Trophoblast cell (in vitro differentiated cells and primary cell): ENCODE data around the gene CASZ1.

Experiments used
- DNase-seq, 2 donors: peaks; one replicate each; pipeline ENCODE4 v3.0.0-alpha.2; 2016
- H2AFZ ChIP-seq: 2 replicates; pipeline ENCODE4 v1.6.1; 2013; ENCODE audit warnings: low read length, moderate library complexity, mild to moderate bottlenecking; ENCODE audit not compliant: insufficient read depth, poor library complexity
- H2AK5ac ChIP-seq: 2 replicates; pipeline ENCODE4 v1.6.1; 2013; ENCODE audit warnings: mild to moderate bottlenecking, low read length
- H2BK120ac ChIP-seq: 2 replicates; pipeline ENCODE4 v1.6.1; 2013; ENCODE audit warnings: low read length, mild to moderate bottlenecking, moderate library complexity; ENCODE audit not compliant: insufficient read depth, poor library complexity
- H2BK12ac ChIP-seq: 2 replicates; pipeline ENCODE4 v1.6.1; 2013; ENCODE audit warnings: mild to moderate bottlenecking, low read length, moderate library complexity
- H2BK5ac ChIP-seq: 2 replicates; pipeline ENCODE4 v1.6.1; 2013; ENCODE audit warnings: low read length, low read depth, moderate library complexity, mild to moderate bottlenecking; ENCODE audit not compliant: poor library complexity
- H3K14ac ChIP-seq: 2 replicates; pipeline ENCODE4 v1.6.1; 2013; ENCODE audit warnings: mild to moderate bottlenecking, low read length
- H3K18ac ChIP-seq: 2 replicates; pipeline ENCODE4 v1.6.1; 2013; ENCODE audit warnings: mild to moderate bottlenecking, low read length
- H3K23ac ChIP-seq: 2 replicates; pipeline ENCODE4 v1.6.1; 2013; ENCODE audit warnings: low read length
- H3K27ac ChIP-seq: 2 replicates; pipeline ENCODE4 v1.5.1; 2013; ENCODE audit warnings: low read depth, mild to moderate bottlenecking, inconsistent platforms, low read length, moderate library complexity
- H3K27me3 ChIP-seq: 2 replicates; pipeline ENCODE4 v1.6.1; 2013; ENCODE audit warnings: inconsistent platforms, mild to moderate bottlenecking, low read length, moderate library complexity; ENCODE audit not compliant: insufficient read depth
- H3K36me3 ChIP-seq, 2 experiments: 1 replicate in 1 of 2; 2 replicates in 1 of 2; pipeline ENCODE4 v1.6.1; 2013; ENCODE audit warnings: low read length in 2 of 2, mild to moderate bottlenecking in 2 of 2, moderate library complexity in 1 of 2; ENCODE audit not compliant: insufficient read depth in 2 of 2, control insufficient read depth in 1 of 2
- H3K4ac ChIP-seq: 2 replicates; pipeline ENCODE4 v1.6.1; 2013; ENCODE audit warnings: low read depth, mild to moderate bottlenecking, low read length, moderate library complexity
- H3K4me1 ChIP-seq, 2 experiments: 1 replicate in 1 of 2; 2 replicates in 1 of 2; pipeline ENCODE4 v1.6.1; 2013; ENCODE audit warnings: low read length in 2 of 2, mild to moderate bottlenecking in 2 of 2, moderate library complexity in 1 of 2; ENCODE audit not compliant: insufficient read depth in 2 of 2, control insufficient read depth in 1 of 2
- H3K4me2 ChIP-seq: 2 replicates; pipeline ENCODE4 v1.6.1; 2013; ENCODE audit warnings: inconsistent platforms, mild to moderate bottlenecking, low read length, moderate library complexity
- H3K4me3 ChIP-seq: 2 replicates; pipeline ENCODE4 v1.5.1; 2013; ENCODE audit warnings: mild to moderate bottlenecking, low read depth, low read length, inconsistent platforms
- H3K79me1 ChIP-seq: one replicate; pipeline ENCODE4 v1.6.1; 2013; ENCODE audit warnings: low read length
- H3K79me2 ChIP-seq: 2 replicates; pipeline ENCODE4 v1.6.1; 2013; ENCODE audit warnings: low read length, mild to moderate bottlenecking; ENCODE audit not compliant: control insufficient read depth, insufficient read depth, poor library complexity
- H3K9ac ChIP-seq: 2 replicates; pipeline ENCODE4 v1.6.1; 2013; ENCODE audit warnings: mild to moderate bottlenecking, low read length
- H3K9me3 ChIP-seq: 2 replicates; pipeline ENCODE4 v1.6.1; 2013; ENCODE audit warnings: low read depth, mild to moderate bottlenecking, control low read depth, inconsistent platforms, low read length; ENCODE audit not compliant: insufficient read depth
- H4K12ac ChIP-seq: 2 replicates; pipeline ENCODE4 v1.6.1; 2013; ENCODE audit warnings: low read depth, mild to moderate bottlenecking, low read length, moderate library complexity
- H4K8ac ChIP-seq: 2 replicates; pipeline ENCODE4 v1.6.1; 2013; ENCODE audit warnings: low read depth, mild to moderate bottlenecking, low read length, moderate library complexity
- H4K91ac ChIP-seq: one replicate; pipeline ENCODE4 v1.6.1; 2013; ENCODE audit warnings: low read depth, mild to moderate bottlenecking, low read length, moderate library complexity
- WGBS: extraction: QIAGEN DNeasy Blood & Tissue Kit; methylation state at CpG from one replicate; pipeline ENCODE4 v1.1.7; 2013; ENCODE audit warnings: missing lambda C conversion rate; ENCODE audit not compliant: insufficient read length, insufficient coverage; ENCODE audit errors: extremely low coverage; 5-methylcytosine and 5-hydroxymethylcytosine counted together

Gene CASZ1

GRCh38 chr1:10753299-10753698, 43.1 kb downstream of the CASZ1 start:
- Histone ChIP-seq H3K27ac (no peak overlapping the region), H2BK120ac (no peak overlapping the region), H4K91ac (no peak overlapping the region), H2AFZ (no peak overlapping the region), H3K27me3 (no peaks in the 10 kb centered on the region), H2BK5ac (no peak overlapping the region), H3K79me2 (no peaks in the 10 kb centered on the region), H3K9ac (no peak overlapping the region), H3K9me3 (no peaks in the 10 kb centered on the region), H4K8ac (no peak overlapping the region), H3K18ac (no peak overlapping the region), H3K4ac (no peak overlapping the region), H3K36me3 (peaks cover 0 to 2% of the 10 kb centered on the region in 2 experiments), H3K4me3 (no peak overlapping the region), H3K4me2 (no peak overlapping the region), H3K79me1 (no peaks in the 10 kb centered on the region), H3K4me1 (no peaks in the 10 kb centered on the region), H2BK12ac (no peak overlapping the region), H2AK5ac (no peak overlapping the region), H3K14ac (no peak overlapping the region), H3K23ac (no peak overlapping the region), H4K12ac (no peak overlapping the region)
- DNase-seq = no peak
- WGBS = no CpG with 5 or more reads among the region's 11 CpGs

- Histone ChIP-seq H3K27me3 (no peaks in the 10 kb centered on the region), H4K8ac (no peak overlapping the region), H3K4me1 (no peaks in the 10 kb centered on the region), H3K79me1 (no peaks in the 10 kb centered on the region), H2BK12ac (no peak overlapping the region), H4K91ac (no peak overlapping the region), H2BK120ac (no peak overlapping the region), H2BK5ac (no peak overlapping the region), H3K18ac (no peak overlapping the region), H3K14ac (no peak overlapping the region), H3K4me3 (no peak overlapping the region), H3K36me3 (peaks cover 0 to 2% of the 10 kb centered on the region in 2 experiments), H4K12ac (no peak overlapping the region), H3K9ac (no peak overlapping the region), H3K79me2 (no peaks in the 10 kb centered on the region), H3K9me3 (no peaks in the 10 kb centered on the region), H3K23ac (no peak overlapping the region), H2AFZ (no peak overlapping the region), H3K4ac (no peak overlapping the region), H2AK5ac (no peak overlapping the region), H3K27ac (no peak overlapping the region), H3K4me2 (no peak overlapping the region)
- no peak for DNase-seq
- WGBS = no CpG with 5 or more reads among the region's 14 CpGs
These were observed 44.8 kb downstream of the CASZ1 start for GRCh38 chr1:10751561-10752085.

GRCh38 chr1:10751160-10751559, 45.3 kb downstream of the CASZ1 start:
- H3K36me3 ChIP-seq = peaks cover 0 to 2% of the 10 kb centered on the region in 2 experiments
- H3K4me1 ChIP-seq = no peaks in the 10 kb centered on the region
- H2AK5ac ChIP-seq = no peak overlapping the region
- H3K27me3 ChIP-seq = no peaks in the 10 kb centered on the region
- H4K12ac ChIP-seq = no peak overlapping the region
- no peak overlapping the region for H2BK12ac ChIP-seq
- no peak overlapping the region for H2AFZ ChIP-seq
- no peak overlapping the region for H3K23ac ChIP-seq
- no peak overlapping the region for H3K14ac ChIP-seq
- no peaks in the 10 kb centered on the region for H3K79me1 ChIP-seq
- H3K79me2 ChIP-seq = no peaks in the 10 kb centered on the region
- H3K18ac ChIP-seq = no peak overlapping the region
- no peak overlapping the region for H3K4me2 ChIP-seq
- no peak overlapping the region for H4K91ac ChIP-seq
- H3K27ac ChIP-seq = no peak overlapping the region
- H3K4me3 ChIP-seq = no peak overlapping the region
- H3K9me3 ChIP-seq = no peaks in the 10 kb centered on the region
- no peak overlapping the region for H3K9ac ChIP-seq
- no peak overlapping the region for H3K4ac ChIP-seq
- no peak overlapping the region for H2BK120ac ChIP-seq
- DNase-seq = no peak
- H4K8ac ChIP-seq = no peak overlapping the region
- no peak overlapping the region for H2BK5ac ChIP-seq
- WGBS = no CpG with 5 or more reads among the region's 4 CpGs

- H2AFZ ChIP-seq = no peak overlapping the region
- H3K4me3 ChIP-seq = no peak overlapping the region
- H4K91ac ChIP-seq = no peak overlapping the region
- H2AK5ac ChIP-seq = no peak overlapping the region
- no peak overlapping the region for H3K18ac ChIP-seq
- no peaks in the 10 kb centered on the region for H3K79me2 ChIP-seq
- no peak overlapping the region for H3K23ac ChIP-seq
- H2BK120ac ChIP-seq = no peak overlapping the region
- H3K36me3 ChIP-seq = no peaks in the 10 kb centered on the region
- no peak overlapping the region for H2BK5ac ChIP-seq
- H4K12ac ChIP-seq = no peak overlapping the region
- no CpG with 5 or more reads among the region's 18 CpGs for WGBS
- H3K4me2 ChIP-seq = no peak overlapping the region
- no peak overlapping the region for H2BK12ac ChIP-seq
- no peak overlapping the region for H3K4ac ChIP-seq
- no peak overlapping the region for H4K8ac ChIP-seq
- DNase-seq = peak; percentile 24 to 43
- no peaks in the 10 kb centered on the region for H3K27me3 ChIP-seq
- H3K9me3 ChIP-seq = no peaks in the 10 kb centered on the region
- no peaks in the 10 kb centered on the region for H3K4me1 ChIP-seq
- H3K27ac ChIP-seq = no peak overlapping the region
- no peaks in the 10 kb centered on the region for H3K79me1 ChIP-seq
- no peak overlapping the region for H3K9ac ChIP-seq
- no peak overlapping the region for H3K14ac ChIP-seq
These were observed 50.5 kb downstream of the CASZ1 start for GRCh38 chr1:10745886-10746455.
